Measurements from ENCODE around the gene PIK3C2A.

DNA sequence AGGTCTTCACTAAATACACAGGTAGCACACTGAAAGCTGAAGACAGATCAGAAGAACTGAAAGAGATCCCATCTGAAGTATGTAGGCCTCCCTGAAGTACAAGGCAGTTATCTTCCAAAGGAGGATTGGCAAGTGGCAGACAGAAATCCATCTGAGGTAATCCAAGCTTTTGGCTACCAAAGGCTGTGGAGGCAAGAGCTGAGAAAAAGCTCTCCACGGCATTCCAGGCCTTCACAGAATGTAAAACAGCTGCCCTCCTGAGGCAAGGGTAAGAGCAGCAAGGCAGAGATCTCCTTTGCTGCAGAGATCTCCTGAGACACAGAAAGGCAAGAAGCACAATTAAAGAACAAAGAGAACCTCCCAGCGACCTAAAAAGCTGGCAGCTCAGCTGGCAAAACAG lies 19.1 kb downstream of the PIK3C2A start:
- TF ChIP-seq, protein P1, sequence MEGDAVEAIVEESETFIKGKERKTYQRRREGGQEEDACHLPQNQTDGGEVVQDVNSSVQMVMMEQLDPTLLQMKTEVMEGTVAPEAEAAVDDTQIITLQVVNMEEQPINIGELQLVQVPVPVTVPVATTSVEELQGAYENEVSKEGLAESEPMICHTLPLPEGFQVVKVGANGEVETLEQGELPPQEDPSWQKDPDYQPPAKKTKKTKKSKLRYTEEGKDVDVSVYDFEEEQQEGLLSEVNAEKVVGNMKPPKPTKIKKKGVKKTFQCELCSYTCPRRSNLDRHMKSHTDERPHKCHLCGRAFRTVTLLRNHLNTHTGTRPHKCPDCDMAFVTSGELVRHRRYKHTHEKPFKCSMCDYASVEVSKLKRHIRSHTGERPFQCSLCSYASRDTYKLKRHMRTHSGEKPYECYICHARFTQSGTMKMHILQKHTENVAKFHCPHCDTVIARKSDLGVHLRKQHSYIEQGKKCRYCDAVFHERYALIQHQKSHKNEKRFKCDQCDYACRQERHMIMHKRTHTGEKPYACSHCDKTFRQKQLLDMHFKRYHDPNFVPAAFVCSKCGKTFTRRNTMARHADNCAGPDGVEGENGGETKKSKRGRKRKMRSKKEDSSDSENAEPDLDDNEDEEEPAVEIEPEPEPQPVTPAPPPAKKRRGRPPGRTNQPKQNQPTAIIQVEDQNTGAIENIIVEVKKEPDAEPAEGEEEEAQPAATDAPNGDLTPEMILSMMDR (IDR thresholded peaks at IDR 0.05) = no peak
- TF ChIP-seq POLR2A (IDR thresholded peaks at IDR 0.05) = no peak

All from body of pancreas (tissue), 4 donors.